ENCODE data around the gene TBL1X.

DNA sequence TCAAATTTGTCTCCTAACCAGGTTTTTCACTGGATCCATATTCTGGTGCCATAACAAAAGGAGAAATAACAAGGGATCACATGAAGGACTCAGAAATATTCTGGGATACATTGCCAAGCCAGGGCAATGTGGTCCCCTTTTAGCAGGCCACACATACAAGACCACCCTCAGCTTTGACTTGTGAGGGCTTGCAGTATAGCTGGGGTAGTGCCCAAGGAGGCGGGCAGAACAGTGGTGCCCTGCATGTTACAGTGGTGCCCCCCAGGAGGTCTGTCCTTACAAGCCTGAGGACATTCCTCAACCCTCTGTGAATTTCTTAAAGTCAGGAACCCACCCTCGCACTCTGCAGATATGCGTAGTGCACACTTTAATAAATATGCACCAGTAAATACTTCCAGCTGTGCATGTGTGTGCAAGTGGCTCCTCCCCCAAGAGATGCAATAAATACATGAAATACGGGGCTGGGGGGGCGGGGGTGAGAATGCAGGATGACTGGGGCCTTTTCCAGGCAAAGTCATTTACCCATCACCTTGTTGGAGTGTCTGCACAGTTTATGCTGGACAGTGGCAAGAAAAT lies 34.4 kb upstream of the TBL1X start:
- TF ChIP-seq, protein P1, sequence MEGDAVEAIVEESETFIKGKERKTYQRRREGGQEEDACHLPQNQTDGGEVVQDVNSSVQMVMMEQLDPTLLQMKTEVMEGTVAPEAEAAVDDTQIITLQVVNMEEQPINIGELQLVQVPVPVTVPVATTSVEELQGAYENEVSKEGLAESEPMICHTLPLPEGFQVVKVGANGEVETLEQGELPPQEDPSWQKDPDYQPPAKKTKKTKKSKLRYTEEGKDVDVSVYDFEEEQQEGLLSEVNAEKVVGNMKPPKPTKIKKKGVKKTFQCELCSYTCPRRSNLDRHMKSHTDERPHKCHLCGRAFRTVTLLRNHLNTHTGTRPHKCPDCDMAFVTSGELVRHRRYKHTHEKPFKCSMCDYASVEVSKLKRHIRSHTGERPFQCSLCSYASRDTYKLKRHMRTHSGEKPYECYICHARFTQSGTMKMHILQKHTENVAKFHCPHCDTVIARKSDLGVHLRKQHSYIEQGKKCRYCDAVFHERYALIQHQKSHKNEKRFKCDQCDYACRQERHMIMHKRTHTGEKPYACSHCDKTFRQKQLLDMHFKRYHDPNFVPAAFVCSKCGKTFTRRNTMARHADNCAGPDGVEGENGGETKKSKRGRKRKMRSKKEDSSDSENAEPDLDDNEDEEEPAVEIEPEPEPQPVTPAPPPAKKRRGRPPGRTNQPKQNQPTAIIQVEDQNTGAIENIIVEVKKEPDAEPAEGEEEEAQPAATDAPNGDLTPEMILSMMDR (IDR thresholded peaks at IDR 0.05), result no peak
- no peak for TF ChIP-seq POLR2A (IDR thresholded peaks at IDR 0.05)
